ENCODE measurements around the gene MICAL2.

GRCh38 chr11:12275818-12276217, 165.4 kb downstream of the MICAL2 start:
- TF ChIP-seq EP300 (IDR thresholded peaks at IDR 0.05) (no peak), CTCF (IDR thresholded peaks at IDR 0.05) (no peak), POLR2A (IDR thresholded peaks at IDR 0.05) (no peak), POLR2AphosphoS5 (IDR thresholded peaks at IDR 0.05) (no peak)
